Urinary bladder (tissue), 4 donors: ENCODE measurements around the gene PLEKHA1. TPM values are rescaled to one million over a fixed set of nuclear protein-coding genes. Genes with fewer than 3 reads are reported as not detected.

Experiments
- DNase-seq: peaks from one replicate; pipeline ENCODE4 v3.0.0-alpha.2; 2015; ENCODE audit errors: extremely low spot score
- H3K27ac ChIP-seq: one replicate; pipeline ENCODE4 v1.5.1; 2013; ENCODE audit warnings: low read depth, mild to moderate bottlenecking, moderate library complexity
- H3K36me3 ChIP-seq: one replicate; pipeline ENCODE4 v1.6.1; 2013; ENCODE audit warnings: mild to moderate bottlenecking, moderate library complexity; ENCODE audit not compliant: insufficient read depth
- H3K4me1 ChIP-seq: one replicate; pipeline ENCODE4 v1.6.1; 2013; ENCODE audit warnings: mild to moderate bottlenecking, moderate library complexity; ENCODE audit not compliant: insufficient read depth
- H3K4me3 ChIP-seq: one replicate; pipeline ENCODE4 v1.5.1; 2013; ENCODE audit warnings: low read depth, low read length
- WGBS: extraction: QIAGEN DNeasy Blood & Tissue Kit; methylation state at CpG from one replicate; pipeline ENCODE4 v1.1.7; 2013; 5-methylcytosine and 5-hydroxymethylcytosine counted together
- polyA plus RNA-seq: library from polyadenylated mRNA; stranded (reverse); fragments of 200-250 nt; gene quantifications from one replicate; pipeline ENCODE4 v1.2.3, GENCODE V29; 2013
- total RNA-seq: library from RNA; depleted of rRNA; stranded (reverse); fragments of >200 nt; gene quantifications from one replicate; pipeline ENCODE4 v1.2.3, GENCODE V29; 2014
- donor health status: healthy with polysubstance abuse.
- donor health status: healthy.

Gene PLEKHA1
- total and polyA plus RNA-seq, 2 donors, result 20.9 to 59.5 TPM

- Histone ChIP-seq H3K36me3 (peaks cover 2% of the 10 kb centered on the region), H3K27ac (no peak overlapping the region), H3K4me3 (no peak overlapping the region), H3K4me1 (no peaks in the 10 kb centered on the region)
- DNase-seq, result no peak
- WGBS, result 94% methylated on average over 5 of the region's 5 CpGs
Measured at GRCh38 chr10:122402548-122403131, 28.1 kb downstream of the PLEKHA1 start.

- Histone ChIP-seq H3K4me1 (no peaks in the 10 kb centered on the region), H3K36me3 (no peaks in the 10 kb centered on the region), H3K27ac (no peak overlapping the region), H3K4me3 (no peak overlapping the region)
- WGBS, result 77% methylated on average over 2 of the region's 2 CpGs
- no peak for DNase-seq
Measured at GRCh38 chr10:122404576-122404975, 30.1 kb downstream of the PLEKHA1 start.

- 74% methylated on average over 8 of the region's 8 CpGs for WGBS
- no peaks in the 10 kb centered on the region for H3K4me1 ChIP-seq
- H3K4me3 ChIP-seq, result no peak overlapping the region
- H3K36me3 ChIP-seq, result no peaks in the 10 kb centered on the region
- no peak overlapping the region for H3K27ac ChIP-seq
- DNase-seq, result no peak
Measured at GRCh38 chr10:122407375-122408125, 33.0 kb downstream of the PLEKHA1 start.

GRCh38 chr10:122413327-122413726 lies 38.8 kb downstream of the PLEKHA1 start:
- Histone ChIP-seq H3K36me3 (peaks cover 4% of the 10 kb centered on the region), H3K27ac (no peak overlapping the region), H3K4me3 (no peak overlapping the region), H3K4me1 (no peaks in the 10 kb centered on the region)
- DNase-seq, result no peak

GRCh38 chr10:122417667-122418066 lies 43.2 kb downstream of the PLEKHA1 start:
- WGBS, result 89% methylated on average over 2 of the region's 2 CpGs

GRCh38 chr10:122419016-122419415 lies 44.5 kb downstream of the PLEKHA1 start:
- 81% methylated on average over 1 of the region's 1 CpG for WGBS
- Histone ChIP-seq H3K36me3 (peaks cover 2% of the 10 kb centered on the region), H3K4me1 (no peaks in the 10 kb centered on the region), H3K27ac (no peak overlapping the region), H3K4me3 (no peak overlapping the region)
- no peak for DNase-seq

More at GRCh38 chr10:122417667-122418066, 43.2 kb downstream of the PLEKHA1 start:
- peaks cover 4% of the 10 kb centered on the region for H3K36me3 ChIP-seq
- H3K4me1 ChIP-seq, result no peaks in the 10 kb centered on the region
- H3K27ac ChIP-seq, result no peak overlapping the region
- no peak for DNase-seq
- H3K4me3 ChIP-seq, result no peak overlapping the region

GRCh38 chr10:122419876-122420623 lies 45.5 kb downstream of the PLEKHA1 start:
- H3K27ac ChIP-seq, result no peak overlapping the region
- DNase-seq, result no peak
- H3K36me3 ChIP-seq, result peaks cover 2% of the 10 kb centered on the region
- H3K4me3 ChIP-seq, result no peak overlapping the region
- 42% methylated on average over 3 of the region's 3 CpGs for WGBS
- no peaks in the 10 kb centered on the region for H3K4me1 ChIP-seq

- H3K4me3 ChIP-seq, result no peak overlapping the region
- 84% methylated on average over 3 of the region's 3 CpGs for WGBS
- no peak overlapping the region for H3K27ac ChIP-seq
- H3K4me1 ChIP-seq, result no peaks in the 10 kb centered on the region
- peaks cover 2% of the 10 kb centered on the region for H3K36me3 ChIP-seq
- DNase-seq, result no peak
Measured at GRCh38 chr10:122420624-122421007, 46.1 kb downstream of the PLEKHA1 start.

GRCh38 chr10:122421054-122421625 lies 46.6 kb downstream of the PLEKHA1 start:
- Histone ChIP-seq H3K4me1 (no peaks in the 10 kb centered on the region), H3K36me3 (peaks cover 2% of the 10 kb centered on the region), H3K27ac (no peak overlapping the region), H3K4me3 (no peak overlapping the region)
- no peak for DNase-seq
- 74% methylated on average over 3 of the region's 3 CpGs for WGBS

GRCh38 chr10:122421742-122422141 lies 47.2 kb downstream of the PLEKHA1 start:
- peaks cover 1% of the 10 kb centered on the region for H3K36me3 ChIP-seq
- no peak for DNase-seq
- H3K27ac ChIP-seq, result no peak overlapping the region
- H3K4me3 ChIP-seq, result no peak overlapping the region
- H3K4me1 ChIP-seq, result no peaks in the 10 kb centered on the region

- no peak overlapping the region for H3K27ac ChIP-seq
- H3K36me3 ChIP-seq, result no peaks in the 10 kb centered on the region
- 80% methylated on average over 5 of the region's 5 CpGs for WGBS
- H3K4me1 ChIP-seq, result no peaks in the 10 kb centered on the region
- DNase-seq, result no peak
- no peak overlapping the region for H3K4me3 ChIP-seq
Measured at GRCh38 chr10:122422266-122422989, 47.9 kb downstream of the PLEKHA1 start.

- Histone ChIP-seq H3K27ac (no peak overlapping the region), H3K4me3 (no peak overlapping the region), H3K4me1 (no peaks in the 10 kb centered on the region), H3K36me3 (no peaks in the 10 kb centered on the region)
- 70% methylated on average over 2 of the region's 2 CpGs for WGBS
- DNase-seq, result no peak
Measured at GRCh38 chr10:122424059-122424458, 49.6 kb downstream of the PLEKHA1 start.

- Histone ChIP-seq H3K36me3 (no peaks in the 10 kb centered on the region), H3K4me3 (no peak overlapping the region), H3K4me1 (no peaks in the 10 kb centered on the region), H3K27ac (no peak overlapping the region)
- DNase-seq, result no peak
- 91% methylated on average over 6 of the region's 6 CpGs for WGBS
Measured at GRCh38 chr10:122426829-122427228, 52.3 kb downstream of the PLEKHA1 start.
